Right lobe of liver (tissue), 6 donors: ENCODE data around the gene KCNT1. TPM values are rescaled to one million over a fixed set of nuclear protein-coding genes. Genes with fewer than 3 reads are reported as not detected.

Source experiments
- ATAC-seq, 4 donors: fragments of 200-7000 bp; cut with Tn5 transposase; one replicate each; pipeline ENCODE4 v1.9.1; 2020; ENCODE audit warnings: mild to moderate bottlenecking in 4 of 4, moderate library complexity in 4 of 4
- DNase-seq, 3 donors: peaks; one replicate each; pipeline ENCODE4 v3.0.0-alpha.2; 2020
- H3K27ac ChIP-seq, 3 donors: fragments of 200-600 bp; one replicate each; pipeline ENCODE4 v1.8.0; 2022
- H3K27me3 ChIP-seq, 2 donors: fragments of 200-600 bp; one replicate each; pipeline ENCODE4 v1.8.0; 2022
- H3K36me3 ChIP-seq, 4 donors: fragments of 200-600 bp; sonication (generic) in 1 of 4; one replicate each; pipeline versions ENCODE4 v1.5.1 to v1.8.0; 2017 to 2022; ENCODE audit warnings: control low read depth in 1 of 4
- H3K4me1 ChIP-seq, 4 donors: fragments of 200-600 bp; sonication (generic) in 1 of 4; one replicate each; pipeline versions ENCODE4 v1.5.1 to v1.8.0; 2017 to 2022; ENCODE audit warnings: control low read depth in 1 of 4
- H3K4me3 ChIP-seq, 3 donors: fragments of 200-600 bp; one replicate each; pipeline ENCODE4 v1.8.0; 2022
- H3K9me3 ChIP-seq, 4 donors: fragments of 200-600 bp; sonication (generic) in 1 of 4; one replicate each; pipeline versions ENCODE4 v1.5.1 to v1.8.0; 2017 to 2022; ENCODE audit warnings: control low read depth in 1 of 4
- POLR2A ChIP-seq: fragments of 450-650 bp; IDR thresholded peaks from one replicate; pipeline ENCODE4 v1.6.1; 2017; ENCODE audit warnings: antibody characterized with exemption, mild to moderate bottlenecking
- WGBS: methylation state at CpG from one replicate; pipeline ENCODE4 v1.1.6; 2018; ENCODE audit warnings: low coverage, low lambda C conversion rate; ENCODE audit not compliant: insufficient coverage; ENCODE audit errors: missing lambda C conversion rate; 5-methylcytosine and 5-hydroxymethylcytosine counted together
- intact Hi-C, 2 donors: fragments of 100-400 bp; cut with DNase I; formaldehyde crosslinking; loops; one replicate each; pipeline versions ENCODE4 v1.11.2 to v1.14.1; 2022
- total RNA-seq, 6 experiments: library from RNA; depleted of rRNA in 2 of 6; stranded (reverse); fragments of >200 nt in 2 of 6; fragmentation: NEBNext Ultra II Directional in 3 of 6; extraction: Animal tissue kit (Norgen Biotek cat#: 25700) in 3 of 6; gene quantifications; one replicate each; pipeline versions ENCODE4 v1.1.0 to v1.2.4, GENCODE V29; 2016 to 2023
- TF ChIP-seq, protein P1 (sequence below), 4 donors: fragments of 200-600 bp in 3 of 4; fragments of 450-650 bp in 1 of 4; IDR thresholded peaks; one replicate each; pipeline versions ENCODE4 v1.5.1 to v1.8.0; 2016 to 2022; ENCODE audit warnings: antibody characterized with exemption in 4 of 4, mild to moderate bottlenecking in 2 of 4
- donor health status: DM: no; HTN: yes; CAD: no.
- donor health status: DM: no; HTN: no; CAD: no.
- donor health status: DM: no; HTN: no; CAD: no.
- donor health status: DM: no; HTN: yes; CAD: no.
- donor health status: DM: no; HTN: yes; CAD: no.

Gene KCNT1
- total RNA-seq, 6 experiments from 2014 or later: not detected

DNA sequence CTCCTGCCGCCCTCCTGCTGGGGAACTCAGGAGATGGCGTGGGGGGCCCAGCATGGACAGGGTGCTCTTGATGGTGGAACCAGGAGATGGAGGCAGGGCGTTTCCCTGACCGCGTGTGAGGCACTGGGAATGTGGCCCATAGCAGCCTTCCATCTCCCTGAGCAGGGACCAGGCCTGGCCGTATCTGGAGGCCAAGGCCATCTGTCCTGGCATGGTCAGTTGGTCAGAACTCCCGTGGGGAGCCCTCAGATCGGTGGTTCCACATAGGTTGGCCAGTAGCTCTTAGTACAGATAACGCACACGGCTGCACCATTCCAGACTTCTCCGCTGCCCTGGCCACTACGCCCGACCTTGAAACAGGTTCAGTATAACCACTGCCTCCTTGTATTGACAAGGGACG is 77.6 kb downstream of the KCNT1 start:
- no peaks in the 10 kb centered on the region for H3K4me1 ChIP-seq
- intact Hi-C loops: no loop called here
- H3K9me3 ChIP-seq: no peaks in the 10 kb centered on the region
- no peaks in the 10 kb centered on the region for H3K27me3 ChIP-seq
- H3K36me3 ChIP-seq: no peaks in the 10 kb centered on the region
- DNase-seq (no peak), ATAC-seq (no peak)
- 40% methylated on average over 1 of the region's 14 CpGs for WGBS
- no peak overlapping the region for H3K4me3 ChIP-seq
- no peak for TF ChIP-seq POLR2A
- TF ChIP-seq, protein P1, sequence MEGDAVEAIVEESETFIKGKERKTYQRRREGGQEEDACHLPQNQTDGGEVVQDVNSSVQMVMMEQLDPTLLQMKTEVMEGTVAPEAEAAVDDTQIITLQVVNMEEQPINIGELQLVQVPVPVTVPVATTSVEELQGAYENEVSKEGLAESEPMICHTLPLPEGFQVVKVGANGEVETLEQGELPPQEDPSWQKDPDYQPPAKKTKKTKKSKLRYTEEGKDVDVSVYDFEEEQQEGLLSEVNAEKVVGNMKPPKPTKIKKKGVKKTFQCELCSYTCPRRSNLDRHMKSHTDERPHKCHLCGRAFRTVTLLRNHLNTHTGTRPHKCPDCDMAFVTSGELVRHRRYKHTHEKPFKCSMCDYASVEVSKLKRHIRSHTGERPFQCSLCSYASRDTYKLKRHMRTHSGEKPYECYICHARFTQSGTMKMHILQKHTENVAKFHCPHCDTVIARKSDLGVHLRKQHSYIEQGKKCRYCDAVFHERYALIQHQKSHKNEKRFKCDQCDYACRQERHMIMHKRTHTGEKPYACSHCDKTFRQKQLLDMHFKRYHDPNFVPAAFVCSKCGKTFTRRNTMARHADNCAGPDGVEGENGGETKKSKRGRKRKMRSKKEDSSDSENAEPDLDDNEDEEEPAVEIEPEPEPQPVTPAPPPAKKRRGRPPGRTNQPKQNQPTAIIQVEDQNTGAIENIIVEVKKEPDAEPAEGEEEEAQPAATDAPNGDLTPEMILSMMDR (IDR thresholded peaks at IDR 0.05): no peak
- no peak overlapping the region for H3K27ac ChIP-seq

DNA sequence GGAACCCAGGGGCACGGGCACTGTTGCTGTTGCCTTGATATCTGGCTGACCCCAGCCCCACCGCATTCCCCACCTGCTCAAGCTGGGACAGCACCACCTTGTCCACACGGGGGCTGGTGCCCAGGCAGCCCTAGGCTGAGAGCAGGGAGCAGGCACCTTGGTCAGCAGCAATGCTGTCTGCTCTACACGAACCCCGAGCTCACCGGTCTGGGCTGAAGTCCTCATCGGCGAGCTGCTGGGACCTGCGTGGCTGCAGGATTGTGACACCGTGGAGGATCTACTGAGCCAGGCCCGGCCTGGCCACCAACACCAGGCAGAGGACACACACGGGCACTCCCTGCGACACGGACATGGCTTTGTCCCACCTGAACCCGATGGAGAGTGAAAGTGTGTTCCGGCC is 78.1 kb downstream of the KCNT1 start:
- intact Hi-C loops: no loop called here
- no peak for DNase-seq
- no peaks in the 10 kb centered on the region for H3K27me3 ChIP-seq
- no peaks in the 10 kb centered on the region for H3K4me1 ChIP-seq
- no peak for ATAC-seq
- TF ChIP-seq, protein P1 (IDR thresholded peaks at IDR 0.05): no peak
- no peak for TF ChIP-seq POLR2A
- H3K36me3 ChIP-seq: no peaks in the 10 kb centered on the region
- no CpG with 5 or more reads among the region's 16 CpGs for WGBS
- H3K4me3 ChIP-seq: no peak overlapping the region
- no peaks in the 10 kb centered on the region for H3K9me3 ChIP-seq
- H3K27ac ChIP-seq: no peak overlapping the region

DNA sequence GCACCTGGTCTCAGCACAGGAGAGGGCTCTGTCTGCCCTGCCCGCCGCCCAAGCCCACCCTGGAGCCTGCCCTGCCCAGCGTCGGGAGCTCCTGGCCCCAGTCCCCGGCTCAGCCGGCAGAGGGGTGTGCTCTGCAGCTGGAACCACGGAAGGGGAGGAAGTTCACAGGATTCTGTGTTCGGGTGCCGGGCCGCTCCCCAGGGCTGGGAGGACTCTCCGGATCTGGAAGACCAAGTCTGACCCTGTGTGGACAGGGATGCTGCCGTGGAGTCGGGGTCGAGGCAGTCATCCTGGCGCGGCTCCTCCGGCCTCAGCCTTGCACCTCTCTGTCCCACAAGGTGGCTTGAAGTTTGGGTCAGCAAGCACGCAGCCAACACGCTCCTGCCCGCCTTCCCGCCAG is 78.6 kb downstream of the KCNT1 start:
- TF ChIP-seq, protein P1 (IDR thresholded peaks at IDR 0.05): no peak
- no peak for TF ChIP-seq POLR2A
- WGBS: no CpG with 5 or more reads among the region's 21 CpGs
- no peaks in the 10 kb centered on the region for H3K4me1 ChIP-seq
- no peak overlapping the region for H3K27ac ChIP-seq
- intact Hi-C loops: no loop called here
- H3K36me3 ChIP-seq: no peaks in the 10 kb centered on the region
- no peaks in the 10 kb centered on the region for H3K27me3 ChIP-seq
- H3K9me3 ChIP-seq: no peaks in the 10 kb centered on the region
- H3K4me3 ChIP-seq: no peak overlapping the region
- no peak for ATAC-seq
- DNase-seq: no peak

DNA sequence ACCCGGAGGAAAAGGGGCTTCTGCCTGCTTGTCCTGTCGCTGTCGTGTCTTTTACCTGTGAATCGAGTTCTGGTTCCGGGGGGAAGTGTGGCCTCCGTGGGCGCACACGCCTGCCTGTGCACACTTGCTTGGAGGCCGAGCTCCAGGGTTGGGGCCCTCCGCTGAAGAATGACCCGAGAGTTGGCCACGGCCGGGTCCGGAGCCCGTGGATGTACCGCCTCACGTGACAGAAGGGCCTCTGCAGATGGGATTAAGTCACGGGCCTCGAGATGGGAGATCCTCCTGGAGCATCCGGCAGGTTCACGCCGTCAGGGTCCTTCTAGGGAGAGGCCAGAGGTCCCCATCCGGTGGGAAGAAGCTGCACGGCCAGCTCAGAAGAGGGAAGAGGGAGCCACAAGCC is 81.0 kb downstream of the KCNT1 start:
- no peaks in the 10 kb centered on the region for H3K36me3 ChIP-seq
- H3K27me3 ChIP-seq: no peaks in the 10 kb centered on the region
- no peak for DNase-seq
- no peaks in the 10 kb centered on the region for H3K9me3 ChIP-seq
- WGBS: 53% methylated on average over 7 of the region's 24 CpGs
- H3K4me3 ChIP-seq: no peak overlapping the region
- no peaks in the 10 kb centered on the region for H3K4me1 ChIP-seq
- TF ChIP-seq, protein P1 (IDR thresholded peaks at IDR 0.05): no peak
- no peak for TF ChIP-seq POLR2A
- ATAC-seq: no peak
- no peak overlapping the region for H3K27ac ChIP-seq
- intact Hi-C loops: no loop called here
